ENCODE results near the gene TIAL1. TPM values are rescaled to one million over a fixed set of nuclear protein-coding genes. Genes with fewer than 3 reads are reported as not detected.
"Not testable (repeated sequence)": the region's sequence is repeated elsewhere in the genome, so short reads cannot be mapped to it uniquely, and the experiment has no call there.

TIAL1 gene
- total RNA-seq, 2 experiments from 2014 or later: 159 to 174 TPM

DNA sequence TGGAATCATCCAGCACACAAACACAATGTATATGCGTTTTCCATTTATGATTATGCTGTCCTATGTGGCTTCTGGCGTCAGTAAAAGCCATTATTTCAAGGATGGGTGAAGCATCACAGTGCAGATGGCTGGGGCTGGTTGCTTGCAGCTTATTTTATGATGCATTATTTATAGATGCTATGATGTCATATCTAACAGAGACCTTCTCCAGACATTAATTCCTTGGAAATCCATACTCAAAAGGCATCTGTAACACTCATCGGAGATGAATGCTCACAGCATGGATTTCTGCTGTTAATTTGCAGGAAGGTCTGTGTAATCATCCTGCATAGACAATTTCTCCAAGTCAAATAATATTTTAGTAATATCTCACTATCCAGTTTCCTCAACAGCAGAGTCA, 61.5 kb downstream of the TIAL1 start:
- peaks cover 87% of the 10 kb centered on the region for H3K4me1 Mint-ChIP-seq (ENCODE audit: low read depth)
- CTCF ChIA-PET: interaction anchor here (0.7 kb wide), 1 partner anchor 67 kb away, joined by 4 read pairs; no protein-coding TSS in a partner anchor
- Histone ChIP-seq H3K4me1 (ENCODE audit: insufficient read depth, low read length) (peaks cover 74% of the 10 kb centered on the region), H3K9me3 (ENCODE audit: control insufficient read depth in 1 of 2, insufficient read depth in 1 of 2, low read length in 2 of 2) (no peaks in the 10 kb centered on the region), H3K27me3 (ENCODE audit: control insufficient read depth in 1 of 2, insufficient read depth in 2 of 2, low read length in 2 of 2) (no peaks in the 10 kb centered on the region), H3K27ac (ENCODE audit: low read depth in 1 of 2, low read length in 2 of 2) (peak overlapping the region in 1 of 2 donors; percentile 21), H3K4me3 (ENCODE audit: low read length) (no peak overlapping the region), H3K36me3 (ENCODE audit: insufficient read depth, low read length) (peaks cover 19% of the 10 kb centered on the region)
- intact Hi-C loops (cut with DNase I, micrococcal nuclease): no loop called here
- H3K27me3 Mint-ChIP-seq: no peaks in the 10 kb centered on the region
- peak overlapping the region; percentile 95 for H3K27ac Mint-ChIP-seq
- peaks cover 49% of the 10 kb centered on the region for H3K36me3 Mint-ChIP-seq (ENCODE audit: low read depth)
- H3K4me3 Mint-ChIP-seq: peak overlapping the region; percentile 88
- no peak for DNase-seq
- ATAC-seq (ENCODE audit: poor library complexity): no peak
- no peaks in the 10 kb centered on the region for H3K9me3 Mint-ChIP-seq
- TF ChIP-seq, protein P1, sequence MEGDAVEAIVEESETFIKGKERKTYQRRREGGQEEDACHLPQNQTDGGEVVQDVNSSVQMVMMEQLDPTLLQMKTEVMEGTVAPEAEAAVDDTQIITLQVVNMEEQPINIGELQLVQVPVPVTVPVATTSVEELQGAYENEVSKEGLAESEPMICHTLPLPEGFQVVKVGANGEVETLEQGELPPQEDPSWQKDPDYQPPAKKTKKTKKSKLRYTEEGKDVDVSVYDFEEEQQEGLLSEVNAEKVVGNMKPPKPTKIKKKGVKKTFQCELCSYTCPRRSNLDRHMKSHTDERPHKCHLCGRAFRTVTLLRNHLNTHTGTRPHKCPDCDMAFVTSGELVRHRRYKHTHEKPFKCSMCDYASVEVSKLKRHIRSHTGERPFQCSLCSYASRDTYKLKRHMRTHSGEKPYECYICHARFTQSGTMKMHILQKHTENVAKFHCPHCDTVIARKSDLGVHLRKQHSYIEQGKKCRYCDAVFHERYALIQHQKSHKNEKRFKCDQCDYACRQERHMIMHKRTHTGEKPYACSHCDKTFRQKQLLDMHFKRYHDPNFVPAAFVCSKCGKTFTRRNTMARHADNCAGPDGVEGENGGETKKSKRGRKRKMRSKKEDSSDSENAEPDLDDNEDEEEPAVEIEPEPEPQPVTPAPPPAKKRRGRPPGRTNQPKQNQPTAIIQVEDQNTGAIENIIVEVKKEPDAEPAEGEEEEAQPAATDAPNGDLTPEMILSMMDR (IDR thresholded peaks at IDR 0.05): no peak
- POLR2A ChIA-PET: interaction anchor here (0.7 to 13.4 kb wide), 3 partner anchors 18 to 46 kb away, joined by 3 to 138 read pairs (median 7); no protein-coding TSS in a partner anchor

DNA sequence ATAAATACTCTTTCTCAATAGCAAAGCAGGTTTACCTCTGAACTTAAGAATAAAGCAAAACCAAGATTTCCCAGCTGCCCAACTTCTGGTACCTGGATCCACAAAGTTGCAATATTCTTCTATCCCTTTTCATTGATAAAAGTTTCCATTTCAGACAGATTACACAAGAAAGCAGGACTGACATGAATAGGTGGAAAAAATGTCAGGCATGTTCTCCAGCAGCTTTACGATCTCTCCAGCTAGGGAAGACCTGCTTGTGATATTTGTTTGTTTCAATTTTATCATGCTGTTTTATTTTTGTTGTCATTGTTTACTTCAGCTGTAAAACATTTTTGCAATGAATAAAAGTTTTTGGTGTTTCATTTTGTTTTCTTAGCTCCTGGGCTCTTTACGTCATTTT, 63.3 kb downstream of the TIAL1 start:
- POLR2A ChIA-PET: interaction anchor here (0.7 to 13.4 kb wide), 3 partner anchors 8 to 230 kb away, joined by 3 to 138 read pairs (median 38); partner anchors contain the start of gene RGS10
- Histone ChIP-seq H3K27ac (ENCODE audit: low read depth in 1 of 2, low read length in 2 of 2) (no peak overlapping the region), H3K36me3 (ENCODE audit: insufficient read depth, low read length) (peaks cover 19% of the 10 kb centered on the region), H3K9me3 (ENCODE audit: control insufficient read depth in 1 of 2, insufficient read depth in 1 of 2, low read length in 2 of 2) (no peaks in the 10 kb centered on the region), H3K27me3 (ENCODE audit: control insufficient read depth in 1 of 2, insufficient read depth in 2 of 2, low read length in 2 of 2) (no peaks in the 10 kb centered on the region), H3K4me3 (ENCODE audit: low read length) (no peak overlapping the region), H3K4me1 (ENCODE audit: insufficient read depth, low read length) (peaks cover 62% of the 10 kb centered on the region)
- Mint-ChIP-seq H3K36me3 (ENCODE audit: low read depth) (peaks cover 49% of the 10 kb centered on the region), H3K4me3 (no peak overlapping the region), H3K9me3 (no peaks in the 10 kb centered on the region), H3K27me3 (no peaks in the 10 kb centered on the region), H3K4me1 (ENCODE audit: low read depth) (peaks cover 77% of the 10 kb centered on the region), H3K27ac (peak overlapping the region; percentile 67)
- intact Hi-C loops (cut with DNase I, micrococcal nuclease): no loop called here
- CTCF ChIA-PET: interaction anchor here (1.0 to 1.3 kb wide), 2 partner anchors 34 to 88 kb away, joined by 3 to 4 read pairs; no protein-coding TSS in a partner anchor
- DNase-seq: no peak
- TF ChIP-seq, protein P1 (IDR thresholded peaks at IDR 0.05): no peak
- ATAC-seq (ENCODE audit: poor library complexity): no peak

DNA sequence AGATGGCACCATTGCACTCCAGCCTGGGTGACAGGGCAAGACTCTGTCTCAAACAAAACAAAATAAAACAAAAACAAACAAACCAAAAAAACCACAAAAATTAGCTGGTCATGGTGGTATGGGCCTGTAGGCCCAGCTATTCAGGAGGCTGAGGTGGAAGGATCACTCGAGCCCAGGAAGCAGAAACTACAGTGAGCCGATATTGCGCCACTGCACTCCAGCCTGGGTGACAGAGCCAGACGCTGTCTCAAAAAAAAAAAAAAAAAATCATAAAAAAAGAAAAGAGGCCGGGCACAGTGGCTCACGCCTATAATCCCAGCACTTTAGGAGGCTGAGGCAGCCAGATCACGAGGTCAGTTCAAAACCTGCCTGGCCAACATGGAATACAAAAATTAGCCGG, 64.0 kb downstream of the TIAL1 start:
- peaks cover 55% of the 10 kb centered on the region for H3K4me1 ChIP-seq (ENCODE audit: insufficient read depth, low read length)
- POLR2A ChIA-PET: interaction anchor here (0.7 to 13.4 kb wide), 3 partner anchors 9 to 230 kb away, joined by 3 to 138 read pairs (median 38); partner anchors contain the start of gene RGS10
- CTCF ChIA-PET: interaction anchor here (1.3 to 2.0 kb wide), 2 partner anchors 10 to 88 kb away, joined by 3 to 5 read pairs; partner anchors contain the start of gene RGS10
- peaks cover 19% of the 10 kb centered on the region for H3K36me3 ChIP-seq (ENCODE audit: insufficient read depth, low read length)
- peak; percentile 41 for ATAC-seq (ENCODE audit: poor library complexity)
- H3K4me3 Mint-ChIP-seq: peak overlapping the region; percentile 25
- H3K9me3 Mint-ChIP-seq; H3K4me3 ChIP-seq (ENCODE audit: low read length); H3K27me3 Mint-ChIP-seq; H3K27me3 ChIP-seq (ENCODE audit: control insufficient read depth in 1 of 2, insufficient read depth in 2 of 2, low read length in 2 of 2); intact Hi-C loops (cut with DNase I, micrococcal nuclease); DNase-seq; H3K9me3 ChIP-seq (ENCODE audit: control insufficient read depth in 1 of 2, insufficient read depth in 1 of 2, low read length in 2 of 2): not testable (repeated sequence)
- peak overlapping the region; percentile 67 for H3K27ac Mint-ChIP-seq
- peaks cover 72% of the 10 kb centered on the region for H3K4me1 Mint-ChIP-seq (ENCODE audit: low read depth)
- H3K27ac ChIP-seq (ENCODE audit: low read depth in 1 of 2, low read length in 2 of 2): peak overlapping the region in 1 of 2 donors; percentile 13
- H3K36me3 Mint-ChIP-seq (ENCODE audit: low read depth): peaks cover 48% of the 10 kb centered on the region

DNA sequence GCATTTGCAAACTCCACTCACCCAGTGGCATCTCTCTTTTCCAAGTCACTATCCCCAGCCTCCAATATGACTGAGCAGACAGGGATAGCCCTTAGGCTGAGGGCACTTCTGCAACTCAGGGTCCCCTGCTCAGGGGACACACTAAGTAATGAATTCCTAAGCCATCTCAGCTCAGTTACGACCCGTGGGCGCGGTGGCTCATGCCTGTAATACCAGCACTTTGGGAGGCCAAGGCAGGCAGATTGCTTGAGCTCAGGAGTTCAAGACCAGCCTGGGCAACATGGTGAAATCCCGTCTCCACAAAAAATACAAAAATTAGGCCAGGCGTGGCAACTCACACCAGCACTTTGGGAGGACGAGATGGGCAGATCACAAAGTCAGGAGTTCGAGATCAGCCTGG, 64.5 kb downstream of the TIAL1 start:
- H3K4me3 ChIP-seq (ENCODE audit: low read length); H3K27me3 Mint-ChIP-seq; H3K9me3 ChIP-seq (ENCODE audit: control insufficient read depth in 1 of 2, insufficient read depth in 1 of 2, low read length in 2 of 2); H3K27me3 ChIP-seq (ENCODE audit: control insufficient read depth in 1 of 2, insufficient read depth in 2 of 2, low read length in 2 of 2); intact Hi-C loops (cut with DNase I, micrococcal nuclease); H3K9me3 Mint-ChIP-seq; DNase-seq; ATAC-seq (ENCODE audit: poor library complexity): not testable (repeated sequence)
- H3K36me3 Mint-ChIP-seq (ENCODE audit: low read depth): peaks cover 48% of the 10 kb centered on the region
- POLR2A ChIA-PET: interaction anchor here (5.3 to 13.4 kb wide), 2 partner anchors 10 to 15 kb away, joined by 38 to 138 read pairs; partner anchors contain the start of gene RGS10
- peaks cover 22% of the 10 kb centered on the region for H3K36me3 ChIP-seq (ENCODE audit: insufficient read depth, low read length)
- peaks cover 72% of the 10 kb centered on the region for H3K4me1 Mint-ChIP-seq (ENCODE audit: low read depth)
- H3K27ac ChIP-seq (ENCODE audit: low read depth in 1 of 2, low read length in 2 of 2): peak overlapping the region in 1 of 2 donors; percentile 13
- CTCF ChIA-PET: interaction anchor here (1.3 to 2.0 kb wide), 2 partner anchors 10 to 87 kb away, joined by 3 to 5 read pairs; partner anchors contain the start of gene RGS10
- H3K4me3 Mint-ChIP-seq: peak overlapping the region; percentile 30
- H3K27ac Mint-ChIP-seq: peak overlapping the region; percentile 67
- peaks cover 54% of the 10 kb centered on the region for H3K4me1 ChIP-seq (ENCODE audit: insufficient read depth, low read length)

All from CD4-positive, alpha-beta T cell (primary cell).